Measurements from ENCODE around the gene ATP11B.

The ATP11B gene

GRCh38 chr3:182821221-182821981 lies 28.1 kb downstream of the ATP11B start:
- no peak for TF ChIP-seq USF1 (IDR thresholded peaks at IDR 0.05)
- TF ChIP-seq TCF12 (IDR thresholded peaks at IDR 0.05; ENCODE audit: low read depth): no peak
- TF ChIP-seq ZBTB7A (IDR thresholded peaks at IDR 0.05; ENCODE audit: low read depth): no peak
- no peak for TF ChIP-seq TAF1 (IDR thresholded peaks at IDR 0.05; ENCODE audit: low read depth)
- no peak for TF ChIP-seq TEAD4 (IDR thresholded peaks at IDR 0.05)
- no peak for TF ChIP-seq RAD21 (IDR thresholded peaks at IDR 0.05; ENCODE audit: low read depth)
- no peak for TF ChIP-seq REST (IDR thresholded peaks at IDR 0.05; ENCODE audit: low read depth)
- TF ChIP-seq FOXM1 (IDR thresholded peaks at IDR 0.05; ENCODE audit: borderline replicate concordance, low read depth): no peak

GRCh38 chr3:182824957-182825356 lies 31.7 kb downstream of the ATP11B start:
- no peak for TF ChIP-seq FOXM1 (IDR thresholded peaks at IDR 0.05; ENCODE audit: borderline replicate concordance, low read depth)
- no peak for TF ChIP-seq MAX (IDR thresholded peaks at IDR 0.05)
- TF ChIP-seq ZBTB7A (IDR thresholded peaks at IDR 0.05; ENCODE audit: low read depth): no peak
- no peak for TF ChIP-seq USF1 (IDR thresholded peaks at IDR 0.05)
- no peak for TF ChIP-seq TCF12 (IDR thresholded peaks at IDR 0.05; ENCODE audit: low read depth)
- no peak for TF ChIP-seq TEAD4 (IDR thresholded peaks at IDR 0.05)
- TF ChIP-seq TAF1 (IDR thresholded peaks at IDR 0.05; ENCODE audit: low read depth): no peak
- no peak for TF ChIP-seq NFIC (IDR thresholded peaks at IDR 0.05)
- TF ChIP-seq REST (IDR thresholded peaks at IDR 0.05; ENCODE audit: low read depth): no peak
- no peak for TF ChIP-seq YY1 (IDR thresholded peaks at IDR 0.05; ENCODE audit: low read depth)
- TF ChIP-seq EP300 (IDR thresholded peaks at IDR 0.05; ENCODE audit: borderline replicate concordance): no peak
- no peak for TF ChIP-seq CEBPB (IDR thresholded peaks at IDR 0.05)
- no peak for TF ChIP-seq CREB1 (IDR thresholded peaks at IDR 0.05; ENCODE audit: low read depth)
- no peak for TF ChIP-seq RAD21 (IDR thresholded peaks at IDR 0.05; ENCODE audit: low read depth)
- TF ChIP-seq EGR1 (IDR thresholded peaks at IDR 0.05): no peak

GRCh38 chr3:182829761-182830405 lies 36.6 kb downstream of the ATP11B start:
- TF ChIP-seq NFIC (IDR thresholded peaks at IDR 0.05) (no peak), CREB1 (IDR thresholded peaks at IDR 0.05; ENCODE audit: low read depth) (no peak), ZBTB7A (IDR thresholded peaks at IDR 0.05; ENCODE audit: low read depth) (no peak), TCF12 (IDR thresholded peaks at IDR 0.05; ENCODE audit: low read depth) (no peak), MAX (IDR thresholded peaks at IDR 0.05) (no peak), RAD21 (IDR thresholded peaks at IDR 0.05; ENCODE audit: low read depth) (no peak), TEAD4 (IDR thresholded peaks at IDR 0.05) (no peak), EGR1 (IDR thresholded peaks at IDR 0.05) (no peak), FOXM1 (IDR thresholded peaks at IDR 0.05; ENCODE audit: borderline replicate concordance, low read depth) (no peak), TAF1 (IDR thresholded peaks at IDR 0.05; ENCODE audit: low read depth) (no peak), REST (IDR thresholded peaks at IDR 0.05; ENCODE audit: low read depth) (no peak), USF1 (IDR thresholded peaks at IDR 0.05) (no peak), CEBPB (IDR thresholded peaks at IDR 0.05) (no peak), EP300 (IDR thresholded peaks at IDR 0.05; ENCODE audit: borderline replicate concordance) (no peak), YY1 (IDR thresholded peaks at IDR 0.05; ENCODE audit: low read depth) (no peak)
